Sigmoid colon (tissue), 4 donors: Measurements from ENCODE around the gene CLTB.

Source experiments
- EP300 ChIP-seq, 4 donors: sonication (generic); formaldehyde crosslinking; IDR thresholded peaks; one replicate each; pipeline ENCODE4 v1.6.1; 2017; ENCODE audit warnings: antibody characterized with exemption in 4 of 4
- TF ChIP-seq, protein P1 (sequence below), 4 experiments: fragments of 450-650 bp in 3 of 4; fragments of 200-600 bp in 1 of 4; IDR thresholded peaks; one replicate each; pipeline ENCODE4 v1.5.1; 2016 to 2019; ENCODE audit warnings: antibody characterized with exemption in 4 of 4, mild to moderate bottlenecking in 3 of 4, moderate library complexity in 2 of 4

DNA sequence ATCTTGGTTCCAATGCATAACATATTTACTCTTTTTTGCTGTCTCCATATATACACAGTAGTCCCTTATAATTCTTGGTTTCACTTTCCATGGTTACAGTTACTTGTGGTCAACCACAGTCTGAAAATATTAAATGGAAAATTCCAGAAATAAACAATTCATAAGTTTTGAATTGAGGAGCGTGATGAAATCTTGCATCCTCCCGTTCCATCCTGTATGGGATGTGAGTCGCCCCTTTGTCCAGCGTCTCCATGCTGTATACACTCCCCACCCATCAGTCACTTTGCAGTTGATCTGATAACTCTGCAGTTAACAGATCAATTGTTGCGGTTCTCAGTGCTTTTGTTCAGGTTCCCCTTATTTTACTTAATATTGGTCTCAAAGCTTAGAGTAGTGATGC lies 20.3 kb upstream of the CLTB start:
- TF ChIP-seq EP300 (IDR thresholded peaks at IDR 0.05), result no peak
- TF ChIP-seq, protein P1, sequence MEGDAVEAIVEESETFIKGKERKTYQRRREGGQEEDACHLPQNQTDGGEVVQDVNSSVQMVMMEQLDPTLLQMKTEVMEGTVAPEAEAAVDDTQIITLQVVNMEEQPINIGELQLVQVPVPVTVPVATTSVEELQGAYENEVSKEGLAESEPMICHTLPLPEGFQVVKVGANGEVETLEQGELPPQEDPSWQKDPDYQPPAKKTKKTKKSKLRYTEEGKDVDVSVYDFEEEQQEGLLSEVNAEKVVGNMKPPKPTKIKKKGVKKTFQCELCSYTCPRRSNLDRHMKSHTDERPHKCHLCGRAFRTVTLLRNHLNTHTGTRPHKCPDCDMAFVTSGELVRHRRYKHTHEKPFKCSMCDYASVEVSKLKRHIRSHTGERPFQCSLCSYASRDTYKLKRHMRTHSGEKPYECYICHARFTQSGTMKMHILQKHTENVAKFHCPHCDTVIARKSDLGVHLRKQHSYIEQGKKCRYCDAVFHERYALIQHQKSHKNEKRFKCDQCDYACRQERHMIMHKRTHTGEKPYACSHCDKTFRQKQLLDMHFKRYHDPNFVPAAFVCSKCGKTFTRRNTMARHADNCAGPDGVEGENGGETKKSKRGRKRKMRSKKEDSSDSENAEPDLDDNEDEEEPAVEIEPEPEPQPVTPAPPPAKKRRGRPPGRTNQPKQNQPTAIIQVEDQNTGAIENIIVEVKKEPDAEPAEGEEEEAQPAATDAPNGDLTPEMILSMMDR (IDR thresholded peaks at IDR 0.05), result no peak
